Suprapubic skin (tissue), 4 donors: Measurements from ENCODE around the gene RNF125. TPM values are rescaled to one million over a fixed set of nuclear protein-coding genes. Genes with fewer than 3 reads are reported as not detected.

ENCODE experiments used
- DNase-seq, 2 donors: peaks; one replicate each; pipeline ENCODE4 v3.0.0-alpha.2; 2019; ENCODE audit warnings: low spot score in 2 of 2
- H3K27ac ChIP-seq: fragments of 200-600 bp; sonication (generic); one replicate; pipeline ENCODE4 v1.5.1; 2019
- H3K27me3 ChIP-seq: fragments of 200-600 bp; sonication (generic); one replicate; pipeline ENCODE4 v1.5.1; 2019
- H3K36me3 ChIP-seq: fragments of 200-600 bp; sonication (generic); one replicate; pipeline ENCODE4 v1.5.1; 2019
- H3K4me1 ChIP-seq: fragments of 200-600 bp; sonication (generic); one replicate; pipeline ENCODE4 v1.5.1; 2019
- H3K4me3 ChIP-seq: fragments of 200-600 bp; sonication (generic); one replicate; pipeline ENCODE4 v1.5.1; 2019; ENCODE audit warnings: mild to moderate bottlenecking
- H3K9me3 ChIP-seq: fragments of 200-600 bp; sonication (generic); one replicate; pipeline ENCODE4 v1.5.1; 2019
- EP300 ChIP-seq: sonication (generic); formaldehyde crosslinking; IDR thresholded peaks from one replicate; pipeline ENCODE4 v1.6.1; 2017; ENCODE audit warnings: antibody characterized with exemption
- POLR2A ChIP-seq, 2 donors: fragments of 450-650 bp; IDR thresholded peaks; one replicate each; pipeline ENCODE4 v1.6.1; 2017; ENCODE audit warnings: antibody characterized with exemption in 2 of 2, mild to moderate bottlenecking in 2 of 2, moderate library complexity in 2 of 2
- POLR2AphosphoS5 ChIP-seq, 3 donors: sonication (generic); formaldehyde crosslinking; IDR thresholded peaks; one replicate each; pipeline ENCODE4 v1.6.1; 2017; ENCODE audit warnings: antibody characterized with exemption in 3 of 3
- WGBS: methylation state at CpG from one replicate; pipeline ENCODE4 v1.1.5; 2018; 5-methylcytosine and 5-hydroxymethylcytosine counted together
- total RNA-seq, 4 donors: library from RNA; depleted of rRNA; stranded (reverse); fragments of >200 nt; gene quantifications; one replicate each; pipeline ENCODE4 v1.1.0, GENCODE V29; 2016
- TF ChIP-seq, protein P1 (sequence below), 2 donors: fragments of 200-600 bp in 1 of 2; fragments of 450-650 bp in 1 of 2; sonication (generic) in 1 of 2; IDR thresholded peaks; one replicate each; pipeline ENCODE4 v1.5.1; 2016 to 2019; ENCODE audit warnings: antibody characterized with exemption in 2 of 2, mild to moderate bottlenecking in 1 of 2, moderate library complexity in 1 of 2

The RNF125 gene
- total RNA-seq, 4 donors from 2014 or later = 5.7 to 13.4 (median 11.2) TPM

DNA sequence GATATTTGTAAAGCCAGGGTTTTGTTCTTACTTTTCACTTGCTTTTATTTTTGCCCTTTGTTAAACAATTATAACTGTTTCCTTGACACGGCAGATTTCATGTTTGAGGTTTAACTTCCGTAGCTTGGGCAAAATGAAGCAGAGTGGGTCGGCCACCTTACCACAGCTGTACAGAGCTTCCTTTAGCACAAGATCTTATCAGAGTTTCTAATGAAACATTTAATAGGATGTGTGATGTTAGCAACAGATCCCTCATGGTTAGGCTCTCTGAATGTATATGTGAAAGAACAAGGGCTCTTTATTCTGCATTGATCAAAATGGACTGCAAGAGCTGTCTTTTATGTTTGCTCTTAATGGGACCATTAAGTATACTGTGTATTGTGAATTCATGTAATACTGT is 22.3 kb downstream of the RNF125 start:
- Histone ChIP-seq H3K27ac (no peak overlapping the region), H3K4me3 (no peak overlapping the region), H3K4me1 (peaks cover 2% of the 10 kb centered on the region), H3K27me3 (no peaks in the 10 kb centered on the region), H3K36me3 (peaks cover 19% of the 10 kb centered on the region), H3K9me3 (no peaks in the 10 kb centered on the region)
- DNase-seq = no peak
- TF ChIP-seq EP300 (no peak), POLR2A (IDR thresholded peaks at IDR 0.05) (no peak), POLR2AphosphoS5 (IDR thresholded peaks at IDR 0.05) (no peak)
- TF ChIP-seq, protein P1, sequence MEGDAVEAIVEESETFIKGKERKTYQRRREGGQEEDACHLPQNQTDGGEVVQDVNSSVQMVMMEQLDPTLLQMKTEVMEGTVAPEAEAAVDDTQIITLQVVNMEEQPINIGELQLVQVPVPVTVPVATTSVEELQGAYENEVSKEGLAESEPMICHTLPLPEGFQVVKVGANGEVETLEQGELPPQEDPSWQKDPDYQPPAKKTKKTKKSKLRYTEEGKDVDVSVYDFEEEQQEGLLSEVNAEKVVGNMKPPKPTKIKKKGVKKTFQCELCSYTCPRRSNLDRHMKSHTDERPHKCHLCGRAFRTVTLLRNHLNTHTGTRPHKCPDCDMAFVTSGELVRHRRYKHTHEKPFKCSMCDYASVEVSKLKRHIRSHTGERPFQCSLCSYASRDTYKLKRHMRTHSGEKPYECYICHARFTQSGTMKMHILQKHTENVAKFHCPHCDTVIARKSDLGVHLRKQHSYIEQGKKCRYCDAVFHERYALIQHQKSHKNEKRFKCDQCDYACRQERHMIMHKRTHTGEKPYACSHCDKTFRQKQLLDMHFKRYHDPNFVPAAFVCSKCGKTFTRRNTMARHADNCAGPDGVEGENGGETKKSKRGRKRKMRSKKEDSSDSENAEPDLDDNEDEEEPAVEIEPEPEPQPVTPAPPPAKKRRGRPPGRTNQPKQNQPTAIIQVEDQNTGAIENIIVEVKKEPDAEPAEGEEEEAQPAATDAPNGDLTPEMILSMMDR (IDR thresholded peaks at IDR 0.05) = no peak
- WGBS = 70% methylated on average over 3 of the region's 3 CpGs

DNA sequence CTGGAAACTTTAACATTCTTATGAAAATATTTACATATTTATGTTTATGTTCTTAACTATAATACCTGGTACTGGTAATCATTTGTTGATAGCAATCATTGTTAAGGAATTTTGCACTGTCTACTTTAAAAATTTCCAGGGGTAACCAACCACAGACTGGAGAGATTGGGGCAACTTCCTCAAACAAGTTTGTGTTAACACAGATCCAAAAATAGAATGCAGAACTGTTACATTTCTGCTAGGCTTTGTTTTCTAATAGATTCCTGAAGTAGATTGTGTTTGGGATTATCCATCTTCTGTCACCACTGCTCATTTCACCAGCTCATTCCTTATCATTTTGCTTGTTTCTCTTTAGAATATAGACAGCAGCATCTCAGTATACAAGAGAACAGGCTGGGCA is 23.7 kb downstream of the RNF125 start:
- peaks cover 2% of the 10 kb centered on the region for H3K4me1 ChIP-seq
- no peak overlapping the region for H3K4me3 ChIP-seq
- no peak overlapping the region for H3K27ac ChIP-seq
- H3K9me3 ChIP-seq = no peaks in the 10 kb centered on the region
- TF ChIP-seq EP300 = no peak
- DNase-seq = no peak
- H3K36me3 ChIP-seq = peaks cover 18% of the 10 kb centered on the region
- no peaks in the 10 kb centered on the region for H3K27me3 ChIP-seq

DNA sequence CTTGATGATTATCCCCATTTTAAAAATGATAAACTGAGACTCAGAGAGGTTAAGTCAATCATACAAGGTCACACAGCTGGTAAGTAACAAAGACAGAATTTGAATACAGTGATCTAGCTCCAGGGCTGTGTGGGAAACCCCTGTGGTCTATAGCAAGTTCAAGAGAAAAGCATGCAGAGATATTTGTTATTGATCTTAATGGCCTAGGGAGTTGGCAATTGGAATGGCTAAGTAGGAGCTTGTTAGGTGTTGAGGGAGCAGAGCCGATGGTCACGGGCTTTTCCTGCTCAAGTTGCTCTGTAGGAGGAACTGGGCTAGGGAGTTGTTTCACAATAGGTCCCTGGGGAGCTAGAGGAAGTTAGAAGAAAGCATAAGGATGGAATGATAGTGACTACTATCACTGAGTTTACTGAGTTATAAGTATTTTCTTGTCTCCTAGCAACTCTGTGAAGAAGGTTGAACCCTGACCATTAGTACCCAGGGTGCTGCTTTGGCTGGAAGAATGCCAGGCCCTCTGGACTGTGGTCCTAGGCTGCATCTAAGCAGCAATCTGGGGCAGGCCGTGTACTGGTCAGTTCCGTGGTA is 30.0 kb downstream of the RNF125 start:
- no peaks in the 10 kb centered on the region for H3K36me3 ChIP-seq
- DNase-seq = no peak
- WGBS = 66% methylated on average over 4 of the region's 4 CpGs
- H3K4me1 ChIP-seq = peaks cover 19% of the 10 kb centered on the region
- H3K27me3 ChIP-seq = no peaks in the 10 kb centered on the region
- peak overlapping the region; percentile 53 for H3K27ac ChIP-seq
- no peak overlapping the region for H3K4me3 ChIP-seq
- no peaks in the 10 kb centered on the region for H3K9me3 ChIP-seq
- TF ChIP-seq EP300 (no peak), POLR2AphosphoS5 (IDR thresholded peaks at IDR 0.05) (no peak), POLR2A (IDR thresholded peaks at IDR 0.05) (no peak)
- TF ChIP-seq, protein P1 (IDR thresholded peaks at IDR 0.05) = no peak

DNA sequence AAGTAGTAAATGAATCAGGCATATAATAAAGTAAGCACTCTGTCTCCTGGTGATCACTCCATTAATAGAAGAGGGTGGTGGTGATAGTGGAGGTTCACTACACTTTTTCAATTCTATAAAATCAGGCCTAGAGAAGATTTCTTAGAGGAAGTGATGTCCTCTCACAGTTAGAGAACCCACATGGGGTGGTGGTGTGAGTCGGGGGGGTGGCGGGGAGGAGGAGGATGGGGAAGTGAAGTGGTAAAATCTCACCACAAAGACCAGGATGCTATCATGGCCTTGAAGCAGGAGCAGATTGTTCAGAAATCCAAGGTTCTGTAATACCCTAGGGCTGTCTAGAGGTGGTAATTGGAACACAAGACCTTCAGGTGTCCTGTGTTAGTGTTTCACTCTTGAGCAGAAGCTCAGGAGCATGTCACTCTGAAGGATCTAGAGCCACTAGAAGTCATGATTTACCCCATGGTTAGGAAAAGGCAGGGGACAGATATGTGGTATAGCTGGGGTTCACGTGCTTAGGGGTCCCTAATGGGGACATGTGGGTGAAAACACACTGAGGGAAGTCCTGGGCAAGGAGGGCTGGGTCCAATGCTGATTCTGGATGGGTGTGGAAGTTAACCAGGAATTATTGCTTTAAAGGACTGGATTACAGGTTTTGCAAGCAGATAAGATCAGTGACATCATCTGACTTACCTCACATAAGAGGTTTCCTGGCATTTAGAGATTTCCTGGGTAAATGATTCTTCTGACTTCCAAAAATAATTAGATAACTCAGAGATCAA is 31.0 kb downstream of the RNF125 start:
- peak overlapping the region; percentile 53 for H3K27ac ChIP-seq
- WGBS = 82% methylated on average over 3 of the region's 3 CpGs
- no peaks in the 10 kb centered on the region for H3K36me3 ChIP-seq
- peaks cover 17% of the 10 kb centered on the region for H3K4me1 ChIP-seq
- no peaks in the 10 kb centered on the region for H3K27me3 ChIP-seq
- TF ChIP-seq POLR2AphosphoS5 (IDR thresholded peaks at IDR 0.05) (no peak), POLR2A (IDR thresholded peaks at IDR 0.05) (no peak), EP300 (no peak)
- TF ChIP-seq, protein P1 (IDR thresholded peaks at IDR 0.05) = no peak
- H3K4me3 ChIP-seq = no peak overlapping the region
- DNase-seq = no peak
- H3K9me3 ChIP-seq = no peaks in the 10 kb centered on the region

DNA sequence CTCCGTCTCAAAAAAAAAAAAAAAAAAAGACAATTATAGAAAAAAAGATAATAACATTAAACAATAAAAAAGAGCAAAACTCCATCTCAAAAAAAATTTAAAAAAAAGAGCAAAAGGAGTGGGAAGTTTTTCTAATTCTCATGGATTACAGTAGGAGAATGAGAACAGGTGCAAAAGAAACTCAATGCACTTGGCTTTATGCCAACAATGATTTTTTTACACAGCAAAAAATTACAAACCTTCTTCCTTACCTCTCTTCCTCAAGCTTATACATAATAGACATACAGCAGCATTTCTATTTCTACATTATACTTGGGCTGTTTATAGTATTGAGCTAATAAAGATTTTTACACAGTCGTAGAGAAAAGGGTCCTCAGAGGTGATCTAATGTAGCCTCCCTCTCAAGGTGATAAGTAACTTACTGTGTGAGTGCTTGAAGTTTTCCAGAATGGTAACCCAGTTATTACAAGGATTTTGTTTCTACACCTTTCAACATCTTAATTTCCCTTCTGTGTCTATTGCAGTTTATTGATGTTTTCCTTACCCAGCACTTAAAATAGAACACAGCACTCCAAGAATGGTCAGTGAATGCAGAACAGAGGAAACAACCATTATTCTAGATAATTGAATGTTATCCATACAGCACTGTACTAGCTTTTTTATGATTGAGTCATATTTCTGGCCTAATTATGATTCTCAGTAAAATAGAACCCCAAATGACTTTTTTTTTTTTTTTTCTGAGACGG is 38.2 kb downstream of the RNF125 start:
- TF ChIP-seq EP300 = no peak
- no peak for TF ChIP-seq POLR2AphosphoS5 (IDR thresholded peaks at IDR 0.05)
- H3K4me3 ChIP-seq = no peak overlapping the region
- no peaks in the 10 kb centered on the region for H3K36me3 ChIP-seq
- no peaks in the 10 kb centered on the region for H3K9me3 ChIP-seq
- H3K4me1 ChIP-seq = no peaks in the 10 kb centered on the region
- H3K27ac ChIP-seq = no peak overlapping the region
- no peak for DNase-seq
- H3K27me3 ChIP-seq = no peaks in the 10 kb centered on the region
- WGBS = 85% methylated on average over 3 of the region's 3 CpGs

DNA sequence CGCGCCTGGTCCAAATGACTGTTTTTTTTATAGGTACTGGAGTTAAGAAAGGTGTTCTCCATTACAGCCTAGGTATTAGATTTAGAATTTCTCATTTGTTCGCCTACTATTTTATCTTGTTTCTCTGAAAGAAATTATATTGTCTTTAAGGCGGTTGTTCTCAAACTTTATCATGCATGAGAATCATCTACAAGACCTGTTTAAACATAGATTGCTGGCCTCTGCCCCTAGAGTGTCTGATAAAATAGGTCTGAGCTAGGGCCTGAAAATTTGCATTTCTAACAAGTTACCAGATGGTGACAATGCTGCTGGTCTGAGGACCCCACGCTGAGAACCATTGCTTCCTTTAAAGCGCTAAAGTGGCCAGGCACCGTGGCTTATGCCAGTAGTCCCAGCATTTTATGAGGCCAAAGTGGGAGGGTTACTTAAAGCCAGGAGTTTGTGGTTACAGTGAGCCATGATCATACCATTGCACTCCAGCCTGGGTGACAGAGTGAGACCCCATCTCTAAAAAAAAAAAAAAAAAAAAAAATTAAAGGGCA is 39.1 kb downstream of the RNF125 start:
- no peak overlapping the region for H3K4me3 ChIP-seq
- DNase-seq = no peak
- H3K27ac ChIP-seq = no peak overlapping the region
- no peaks in the 10 kb centered on the region for H3K36me3 ChIP-seq
- H3K4me1 ChIP-seq = no peaks in the 10 kb centered on the region
- TF ChIP-seq, protein P1 (IDR thresholded peaks at IDR 0.05) = no peak
- TF ChIP-seq POLR2A (IDR thresholded peaks at IDR 0.05) (no peak), EP300 (no peak), POLR2AphosphoS5 (IDR thresholded peaks at IDR 0.05) (no peak)
- WGBS = 92% methylated on average over 7 of the region's 7 CpGs
- no peaks in the 10 kb centered on the region for H3K27me3 ChIP-seq
- no peaks in the 10 kb centered on the region for H3K9me3 ChIP-seq
